ENCODE data around the gene NBAS. TPM values are rescaled to one million over a fixed set of nuclear protein-coding genes. Genes with fewer than 3 reads are reported as not detected.

Gene NBAS
- total and polyA plus RNA-seq, 2 experiments from 2014 or later, result 21.2 to 51.8 TPM

DNA sequence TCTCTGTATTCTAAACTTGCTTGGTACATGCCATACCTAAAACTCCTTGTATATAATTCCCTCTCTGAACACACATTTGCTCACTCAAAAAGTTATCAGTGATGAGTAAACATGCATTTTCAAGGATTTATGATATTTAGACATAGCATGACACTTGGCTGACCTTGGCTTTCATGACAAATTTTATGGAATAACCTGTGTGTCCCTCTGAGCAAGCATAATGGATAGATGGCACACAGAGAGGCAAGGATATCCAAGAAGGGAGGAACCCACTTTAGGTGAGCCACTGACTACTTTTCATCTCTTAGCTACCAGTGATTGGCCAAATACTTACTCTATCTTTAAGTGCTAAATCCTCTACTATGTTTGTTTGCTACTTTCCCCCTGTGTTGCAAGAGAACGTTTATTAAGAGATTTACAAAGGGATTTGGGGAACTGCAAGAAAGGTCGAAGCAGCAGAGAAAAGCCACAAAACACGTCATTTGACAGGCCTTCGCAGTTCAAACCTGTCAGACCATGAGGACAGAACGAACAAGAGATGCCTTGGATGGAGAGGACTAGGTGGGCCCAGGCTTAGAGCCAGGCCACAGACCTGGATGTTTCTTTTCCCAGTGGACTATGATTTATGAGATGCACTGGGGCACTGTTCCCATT lies 379.9 kb downstream of the NBAS start:
- no peaks in the 10 kb centered on the region for H4K20me1 ChIP-seq (ENCODE audit: insufficient read depth)
- H3K9ac ChIP-seq, result no peak overlapping the region
- H2AFZ ChIP-seq, result no peak overlapping the region
- in situ Hi-C loops (cut with MboI), result no loop called here
- H3F3A ChIP-seq (ENCODE audit: insufficient read depth), result no peaks in the 10 kb centered on the region
- no peak overlapping the region for H3K27ac ChIP-seq
- H3K4me2 ChIP-seq (ENCODE audit: unreplicated experiment), result no peak overlapping the region
- H3K36me3 ChIP-seq (ENCODE audit: low read depth), result 0 out of 2 replicates have a peak, but pooled peaks cover 4% of the 10 kb centered on the region
- DNase-seq, result no peak
- no peaks in the 10 kb centered on the region for H3K27me3 ChIP-seq (replicated peaks; ENCODE audit: insufficient read depth)
- no peak overlapping the region for H3K4me3 ChIP-seq
- TF ChIP-seq EZH2 (IDR thresholded peaks at IDR 0.05; ENCODE audit: insufficient read depth, poor library complexity, severe bottlenecking), result no peak
- no peak for TF ChIP-seq EZH2phosphoT487 (IDR thresholded peaks at IDR 0.05; ENCODE audit: insufficient read depth, low read depth)
- no peaks in the 10 kb centered on the region for H3K9me3 ChIP-seq (ENCODE audit: low read depth)
- peaks cover 7% of the 10 kb centered on the region; the same call in 1 of the 2 replicates for H3K4me1 ChIP-seq (ENCODE audit: insufficient read depth)
- H3K79me2 ChIP-seq (ENCODE audit: insufficient read depth), result no peaks in the 10 kb centered on the region
- no peaks in the 10 kb centered on the region for H3K9me2 ChIP-seq (ENCODE audit: insufficient read depth)
- 90 to 92% methylated on average over 5 of the region's 5 CpGs for WGBS, 2 experiments (ENCODE audit: low coverage in 1 of 2, low lambda C conversion rate in 2 of 2, missing lambda C conversion rate in 2 of 2)

DNA sequence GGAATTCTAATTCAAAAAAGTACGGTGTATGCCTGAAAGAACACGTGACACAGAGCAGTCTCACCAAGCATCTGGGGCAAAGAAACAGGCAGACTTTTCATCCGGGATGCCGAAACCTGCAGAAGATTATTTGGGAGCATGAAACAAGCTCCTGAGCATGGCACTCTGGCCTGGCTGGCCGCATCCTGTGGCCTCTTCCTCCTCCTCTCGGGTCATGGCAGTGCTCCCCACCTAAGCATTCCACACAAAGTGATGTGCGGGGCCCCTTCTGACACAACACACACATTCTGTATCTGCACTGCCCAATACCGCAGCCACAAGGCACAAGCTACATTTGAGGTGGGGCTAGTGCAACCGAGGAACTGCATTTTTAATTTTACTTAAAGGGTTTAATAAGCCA lies 380.8 kb downstream of the NBAS start:
- Histone ChIP-seq H4K20me1 (ENCODE audit: insufficient read depth) (no peaks in the 10 kb centered on the region), H3K4me1 (ENCODE audit: insufficient read depth) (peaks cover 7% of the 10 kb centered on the region; the same call in 1 of the 2 replicates), H2AFZ (no peak overlapping the region), H3K27me3 (replicated peaks; ENCODE audit: insufficient read depth) (no peaks in the 10 kb centered on the region), H3K9me3 (ENCODE audit: low read depth) (no peaks in the 10 kb centered on the region), H3K79me2 (ENCODE audit: insufficient read depth) (no peaks in the 10 kb centered on the region), H3K4me3 (no peak overlapping the region), H3K36me3 (ENCODE audit: low read depth) (0 out of 2 replicates have a peak, but pooled peaks cover 4% of the 10 kb centered on the region), H3F3A (ENCODE audit: insufficient read depth) (no peaks in the 10 kb centered on the region), H3K9me2 (ENCODE audit: insufficient read depth) (no peaks in the 10 kb centered on the region), H3K9ac (no peak overlapping the region), H3K27ac (no peak overlapping the region), H3K4me2 (ENCODE audit: unreplicated experiment) (no peak overlapping the region)
- no peak for DNase-seq
- 83 to 84% methylated on average over 9 of the region's 9 CpGs for WGBS, 2 experiments (ENCODE audit: low coverage in 1 of 2, low lambda C conversion rate in 2 of 2, missing lambda C conversion rate in 2 of 2)
- in situ Hi-C loops (cut with MboI), result no loop called here
- no peak for TF ChIP-seq EZH2 (IDR thresholded peaks at IDR 0.05; ENCODE audit: insufficient read depth, poor library complexity, severe bottlenecking)
- no peak for TF ChIP-seq EZH2phosphoT487 (IDR thresholded peaks at IDR 0.05; ENCODE audit: insufficient read depth, low read depth)

DNA sequence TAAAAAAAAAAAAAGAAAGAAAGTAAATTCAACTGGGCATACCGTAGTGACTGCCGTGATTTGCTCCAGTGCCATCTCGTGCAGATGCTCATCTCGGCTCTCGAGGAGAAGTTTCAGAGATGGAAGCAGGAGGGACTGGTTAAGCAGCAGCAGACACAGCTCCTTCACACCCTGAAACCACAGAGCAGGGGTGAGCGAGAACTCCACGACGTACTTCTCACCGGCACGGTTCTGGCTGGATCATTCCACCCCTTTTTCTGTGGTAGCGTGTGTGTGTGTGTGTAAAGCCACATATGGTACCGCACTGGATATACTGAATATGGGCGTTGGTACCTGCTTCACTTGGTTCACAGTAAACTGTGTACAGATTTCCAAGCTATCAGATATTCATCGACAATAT lies 382.2 kb downstream of the NBAS start:
- Histone ChIP-seq H3K9me3 (ENCODE audit: low read depth) (no peaks in the 10 kb centered on the region), H3F3A (ENCODE audit: insufficient read depth) (no peaks in the 10 kb centered on the region), H3K79me2 (ENCODE audit: insufficient read depth) (no peaks in the 10 kb centered on the region), H3K9me2 (ENCODE audit: insufficient read depth) (no peaks in the 10 kb centered on the region), H3K36me3 (ENCODE audit: low read depth) (0 out of 2 replicates have a peak, but pooled peaks cover 4% of the 10 kb centered on the region), H3K9ac (no peak overlapping the region), H2AFZ (no peak overlapping the region), H3K27me3 (replicated peaks; ENCODE audit: insufficient read depth) (no peaks in the 10 kb centered on the region), H3K4me2 (ENCODE audit: unreplicated experiment) (no peak overlapping the region), H3K4me1 (ENCODE audit: insufficient read depth) (peaks cover 7% of the 10 kb centered on the region; the same call in 1 of the 2 replicates), H4K20me1 (ENCODE audit: insufficient read depth) (no peaks in the 10 kb centered on the region), H3K27ac (no peak overlapping the region), H3K4me3 (no peak overlapping the region)
- no peak for DNase-seq
- in situ Hi-C loops (cut with MboI), result no loop called here
- 94 to 96% methylated on average over 14 of the region's 14 CpGs for WGBS, 2 experiments (ENCODE audit: low coverage in 1 of 2, low lambda C conversion rate in 2 of 2, missing lambda C conversion rate in 2 of 2)
- no peak for TF ChIP-seq EZH2phosphoT487 (IDR thresholded peaks at IDR 0.05; ENCODE audit: insufficient read depth, low read depth)
- TF ChIP-seq EZH2 (IDR thresholded peaks at IDR 0.05; ENCODE audit: insufficient read depth, poor library complexity, severe bottlenecking), result no peak

GRCh38 chr2:15177103-15177502 lies 384.0 kb downstream of the NBAS start:
- peak; percentile 37 for DNase-seq
- no peak overlapping the region for H3K27ac ChIP-seq
- H3K36me3 ChIP-seq (ENCODE audit: low read depth), result 0 out of 2 replicates have a peak, but pooled peaks cover 4% of the 10 kb centered on the region
- H3K9me3 ChIP-seq (ENCODE audit: low read depth), result no peaks in the 10 kb centered on the region
- no peaks in the 10 kb centered on the region for H3K27me3 ChIP-seq (replicated peaks; ENCODE audit: insufficient read depth)
- no peak overlapping the region for H3K4me2 ChIP-seq (ENCODE audit: unreplicated experiment)
- H2AFZ ChIP-seq, result no peak overlapping the region
- in situ Hi-C loops (cut with MboI), result no loop called here
- WGBS, 2 experiments (ENCODE audit: low coverage in 1 of 2, low lambda C conversion rate in 2 of 2, missing lambda C conversion rate in 2 of 2), result 78 to 79% methylated on average over 6 of the region's 6 CpGs
- no peaks in the 10 kb centered on the region for H3F3A ChIP-seq (ENCODE audit: insufficient read depth)
- H3K4me1 ChIP-seq (ENCODE audit: insufficient read depth), result peaks cover 7% of the 10 kb centered on the region; the same call in 1 of the 2 replicates
- H3K9ac ChIP-seq, result no peak overlapping the region
- no peak for TF ChIP-seq EZH2 (IDR thresholded peaks at IDR 0.05; ENCODE audit: insufficient read depth, poor library complexity, severe bottlenecking)
- no peak for TF ChIP-seq EZH2phosphoT487 (IDR thresholded peaks at IDR 0.05; ENCODE audit: insufficient read depth, low read depth)
- no peak overlapping the region for H3K4me3 ChIP-seq
- no peaks in the 10 kb centered on the region for H4K20me1 ChIP-seq (ENCODE audit: insufficient read depth)
- no peaks in the 10 kb centered on the region for H3K79me2 ChIP-seq (ENCODE audit: insufficient read depth)
- no peaks in the 10 kb centered on the region for H3K9me2 ChIP-seq (ENCODE audit: insufficient read depth)

Data from GM23248 (cell line).